HS-27A (cell line): ENCODE data around the gene WDR5B.
"Not testable (repeated sequence)": the region's sequence is repeated elsewhere in the genome, so short reads cannot be mapped to it uniquely, and the experiment has no call there.

Experiments
- DNase-seq: peaks from one replicate; pipeline ENCODE4 v3.0.0-alpha.2; 2012; ENCODE audit warnings: low read depth, missing footprints

The WDR5B gene

DNA sequence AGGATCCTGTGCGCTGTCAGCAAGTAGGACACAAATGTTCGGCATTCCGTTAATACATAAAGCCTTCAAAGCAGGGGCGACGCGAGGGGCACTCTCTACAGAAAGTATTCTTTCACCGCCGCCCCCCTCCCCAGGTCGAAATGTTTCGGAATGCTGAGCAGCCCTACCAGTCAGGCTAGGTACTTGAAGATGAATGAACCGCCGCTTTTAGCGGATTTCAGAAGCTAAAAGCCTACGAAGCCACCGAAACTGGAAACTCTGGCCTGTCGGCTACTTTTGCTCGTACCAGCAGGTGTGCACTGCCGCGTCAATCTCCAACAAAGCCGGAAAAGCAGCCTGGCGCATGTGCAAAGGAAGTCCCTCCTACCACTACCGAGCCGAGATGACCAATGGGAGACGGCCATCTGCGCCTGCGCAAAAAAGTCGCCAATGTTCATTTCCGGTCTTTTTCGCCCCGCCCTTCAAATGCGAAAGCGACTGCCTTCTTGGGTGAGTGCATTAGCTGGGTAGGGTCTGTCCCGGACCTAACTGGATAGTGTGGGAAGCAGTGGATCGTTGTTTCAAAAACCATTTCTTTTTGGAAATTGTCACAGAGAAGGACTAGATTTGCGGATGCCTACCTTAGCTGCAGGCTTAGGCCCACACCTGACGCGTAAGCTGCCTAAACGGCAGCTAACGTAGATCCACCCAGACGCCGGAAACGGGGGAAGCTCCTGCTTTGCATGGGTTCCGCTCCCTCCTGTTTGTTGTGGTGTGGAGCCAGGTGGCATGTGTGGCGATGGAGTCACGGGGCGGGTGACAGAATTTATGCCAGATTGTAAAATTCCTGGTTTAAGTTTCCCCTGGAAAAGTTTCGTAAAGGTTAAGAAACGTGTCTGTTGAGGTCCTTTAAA is at the start of gene WDR5B:
Gene WDR5B, minus strand, starts transcription at position 301 of the 893 bp plus-strand sequence. CDS start 534 bp downstream, outside the sequence.
- DNase-seq: peak; percentile 93

DNA sequence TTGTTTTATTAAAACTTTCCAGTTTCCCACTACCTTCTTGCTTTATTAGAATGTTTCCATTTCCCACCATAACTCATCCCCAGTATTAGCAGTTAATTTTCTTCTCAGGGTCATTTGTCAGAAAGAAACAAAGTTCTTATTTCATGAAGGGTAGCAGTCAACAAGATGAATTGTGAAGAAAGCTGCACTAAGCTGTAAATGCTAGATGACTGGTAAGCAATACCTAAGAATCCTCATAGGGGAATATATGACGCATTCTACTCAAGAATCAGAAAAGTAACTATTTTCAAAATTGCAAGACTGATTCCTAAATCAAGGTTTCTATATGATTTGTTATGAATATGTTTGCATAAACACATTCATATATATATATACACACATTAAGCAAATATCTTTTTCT is 48.8 kb upstream of the WDR5B start:
- DNase-seq: no peak

DNA sequence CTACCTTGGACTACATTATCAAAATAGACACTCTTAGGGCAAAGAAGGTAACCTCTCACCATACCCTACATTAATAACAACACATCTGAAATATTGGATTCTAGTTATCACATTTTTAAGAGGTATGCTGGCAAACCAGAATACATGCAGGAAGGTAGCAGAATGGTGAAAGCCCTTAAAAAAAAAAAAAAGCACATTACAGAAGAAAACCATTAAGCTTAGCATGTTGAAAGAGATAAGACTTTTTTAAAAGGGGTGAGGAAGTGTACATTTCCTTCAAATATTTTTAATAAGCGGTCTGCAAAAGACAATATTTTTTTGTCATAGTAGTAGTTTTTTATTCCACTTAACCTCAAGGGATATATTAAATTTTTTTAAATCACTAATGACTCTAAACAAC is 46.5 kb upstream of the WDR5B start:
- no peak for DNase-seq

DNA sequence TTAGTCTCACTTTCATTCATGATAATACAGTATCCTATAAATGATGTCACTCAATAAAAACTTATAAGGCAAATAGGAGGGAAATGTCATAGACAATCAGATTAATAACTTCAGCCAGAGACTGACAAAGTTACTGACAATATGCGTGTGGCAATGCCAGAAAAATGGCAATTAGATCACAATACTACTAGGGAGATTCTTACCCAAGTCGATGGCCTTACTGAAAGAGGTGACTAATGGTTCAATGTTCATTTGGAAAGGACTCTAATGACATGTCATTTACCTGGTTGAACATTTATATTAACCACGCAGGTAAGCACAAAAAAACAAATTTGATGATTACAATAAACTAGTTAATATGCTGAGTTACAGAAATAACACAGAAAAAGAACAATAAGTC is 45.9 kb upstream of the WDR5B start:
- DNase-seq: no peak

DNA sequence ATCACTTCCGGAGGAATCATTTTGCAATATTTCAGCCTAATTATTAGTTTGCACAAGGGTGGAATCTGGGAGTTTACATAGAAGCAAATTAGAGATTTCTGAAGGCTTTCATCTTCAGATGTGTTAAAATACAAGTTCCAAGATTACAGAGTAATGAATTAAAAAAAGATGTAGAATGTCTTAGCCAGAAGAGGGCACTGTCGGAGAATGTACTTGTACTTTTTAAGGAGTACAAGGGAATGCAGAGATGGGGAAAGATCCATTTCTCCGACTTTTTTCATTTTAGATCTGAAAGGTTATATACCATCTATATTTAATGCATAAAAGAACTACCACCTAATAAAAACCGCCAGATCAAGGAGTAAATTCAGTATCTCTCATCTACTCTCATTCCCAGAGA is 43.1 kb upstream of the WDR5B start:
- no peak for DNase-seq

DNA sequence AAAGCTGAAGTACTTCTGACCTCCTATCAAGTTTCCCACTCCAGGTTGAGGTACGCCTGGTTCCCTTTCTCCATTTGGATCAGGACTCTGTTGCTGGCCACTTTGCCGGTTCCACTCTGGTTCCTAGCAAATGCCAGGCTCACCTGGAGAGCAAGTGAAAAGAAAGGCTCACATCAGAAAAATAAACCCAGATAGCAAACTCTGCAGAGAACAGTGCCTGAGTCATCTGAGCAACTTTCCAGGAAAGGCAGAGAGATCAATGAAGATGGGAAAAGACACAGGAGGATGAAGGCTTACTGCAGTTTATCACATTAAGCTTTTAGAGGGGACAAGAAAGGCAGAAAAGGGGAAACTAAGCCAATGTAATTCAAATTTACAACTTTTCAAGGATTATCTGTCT is 41.8 kb upstream of the WDR5B start:
- DNase-seq: no peak

DNA sequence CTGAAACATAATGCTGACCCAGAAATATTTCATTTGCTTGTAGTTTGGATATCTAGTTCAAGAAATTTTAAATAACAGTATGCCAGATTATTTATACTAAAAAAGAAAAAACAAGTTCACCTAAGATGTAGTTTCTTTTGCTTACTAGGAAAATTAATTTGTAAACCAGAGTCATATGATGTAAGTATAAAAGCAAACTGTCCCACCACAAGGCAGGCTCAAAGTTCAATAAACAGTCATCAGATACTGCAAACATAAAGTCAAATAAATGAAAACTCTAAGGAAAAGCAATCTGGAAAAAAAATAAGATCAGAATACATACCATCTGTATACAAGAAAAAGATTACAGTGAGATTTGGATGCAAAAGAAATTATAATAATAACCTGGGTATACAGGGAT is 40.2 kb upstream of the WDR5B start:
- no peak for DNase-seq

DNA sequence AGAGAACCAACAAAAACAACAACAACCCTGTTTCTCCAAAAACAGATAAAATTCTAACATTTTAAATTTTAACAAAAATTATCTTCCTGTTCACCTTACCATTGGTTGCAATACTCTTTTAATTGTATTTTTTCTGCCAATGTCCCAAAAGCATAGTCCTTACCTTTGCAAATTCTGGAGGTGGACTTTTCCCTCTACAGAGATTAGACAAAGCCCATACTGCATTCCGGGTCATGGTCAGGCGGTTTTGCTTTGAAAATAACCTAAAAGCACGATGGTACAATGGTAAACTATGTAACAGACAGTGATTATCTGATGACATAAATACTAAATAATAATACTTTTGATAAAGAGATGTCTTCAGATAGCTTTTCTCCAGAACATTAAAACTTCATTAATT is 35.5 kb upstream of the WDR5B start:
- DNase-seq: no peak

DNA sequence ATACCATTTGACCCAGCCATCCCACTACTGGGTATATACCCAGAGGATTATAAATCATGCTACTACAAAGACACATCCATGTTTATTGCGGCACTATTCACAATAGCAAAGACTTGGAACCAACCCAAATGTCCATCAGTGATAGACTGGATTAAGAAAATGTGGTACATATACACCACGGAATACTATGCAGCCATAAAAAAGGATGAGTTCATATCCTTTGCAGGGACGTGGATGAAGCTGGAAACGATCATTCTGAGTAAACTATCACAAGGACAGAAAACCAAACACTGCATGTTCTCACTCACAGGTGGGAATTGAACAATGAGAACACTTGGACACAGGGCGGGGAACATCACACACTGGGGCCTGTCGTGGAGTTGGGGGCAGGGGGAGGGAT is 32.4 kb upstream of the WDR5B start:
- not testable (repeated sequence) for DNase-seq

DNA sequence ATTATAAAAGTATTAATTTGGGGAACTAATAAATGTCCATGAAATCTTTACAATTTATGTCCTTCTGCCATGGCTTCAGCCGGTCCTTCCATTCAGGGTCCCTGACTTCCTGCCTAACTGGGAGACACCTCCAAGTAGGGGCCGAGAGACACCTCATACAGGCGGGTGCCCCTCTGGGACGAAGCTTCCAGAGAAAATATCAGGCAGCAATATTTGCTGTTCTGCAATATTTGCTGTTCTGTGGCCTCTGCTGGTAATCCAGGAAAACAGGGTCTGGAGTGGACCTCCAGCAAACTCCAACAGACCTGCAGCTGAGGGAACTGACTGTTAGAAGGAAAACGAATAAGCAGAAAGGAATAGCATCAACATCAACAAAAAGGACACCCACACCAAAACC is 28.6 kb upstream of the WDR5B start:
- DNase-seq: not testable (repeated sequence)

DNA sequence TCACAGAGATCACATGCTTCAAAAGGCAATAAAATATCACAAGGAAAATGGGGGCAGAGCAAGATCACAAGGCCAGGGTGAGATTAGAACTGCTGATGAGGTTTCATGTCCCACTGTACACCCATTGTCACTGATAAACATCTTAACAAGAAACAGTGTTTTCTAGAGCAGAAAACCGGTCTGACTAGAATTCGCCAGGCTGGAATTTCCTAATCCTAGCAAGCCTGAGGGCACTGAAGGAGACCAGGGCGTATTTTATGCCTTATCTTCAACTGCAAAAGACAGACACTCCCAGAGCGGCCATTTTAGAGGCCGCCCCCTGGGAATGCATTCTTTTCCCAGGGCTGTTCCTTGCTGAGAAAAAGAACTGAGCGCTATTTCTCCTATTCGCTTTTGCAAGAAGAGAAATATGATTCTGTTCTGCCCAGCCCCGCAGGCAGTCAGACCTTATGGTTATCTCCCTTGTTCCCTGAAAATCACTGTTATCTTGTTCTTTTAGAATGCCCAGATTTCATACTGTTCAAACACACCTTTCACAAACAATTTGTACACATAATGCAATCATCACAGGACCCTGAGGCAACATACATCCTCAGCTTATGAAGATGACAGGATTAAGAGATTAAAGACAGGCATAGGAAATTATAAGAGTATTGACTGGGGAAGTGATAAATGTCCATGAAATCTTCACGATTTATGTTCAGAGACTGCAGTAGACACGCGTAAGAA is 28.1 kb upstream of the WDR5B start:
- not testable (repeated sequence) for DNase-seq

DNA sequence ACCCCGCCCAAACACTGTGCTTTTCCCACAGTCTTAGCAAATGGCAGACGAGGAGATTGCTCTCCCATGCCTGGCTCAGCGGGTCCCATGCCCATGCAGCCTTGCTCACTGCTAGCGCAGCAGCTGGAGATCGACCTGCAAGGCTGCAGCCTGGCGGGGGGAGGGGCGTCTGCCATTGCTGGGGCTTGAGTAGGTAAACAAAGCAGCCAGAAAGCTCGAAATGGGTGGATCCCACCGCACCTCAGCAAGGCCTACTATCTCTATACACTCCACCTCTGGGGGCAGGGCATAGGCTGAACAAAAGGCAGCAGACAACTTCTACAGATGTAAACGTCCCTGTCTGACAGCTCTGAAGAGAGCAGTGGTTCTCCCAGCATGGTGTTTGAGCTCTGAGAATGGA is 27.2 kb upstream of the WDR5B start:
- no peak for DNase-seq

DNA sequence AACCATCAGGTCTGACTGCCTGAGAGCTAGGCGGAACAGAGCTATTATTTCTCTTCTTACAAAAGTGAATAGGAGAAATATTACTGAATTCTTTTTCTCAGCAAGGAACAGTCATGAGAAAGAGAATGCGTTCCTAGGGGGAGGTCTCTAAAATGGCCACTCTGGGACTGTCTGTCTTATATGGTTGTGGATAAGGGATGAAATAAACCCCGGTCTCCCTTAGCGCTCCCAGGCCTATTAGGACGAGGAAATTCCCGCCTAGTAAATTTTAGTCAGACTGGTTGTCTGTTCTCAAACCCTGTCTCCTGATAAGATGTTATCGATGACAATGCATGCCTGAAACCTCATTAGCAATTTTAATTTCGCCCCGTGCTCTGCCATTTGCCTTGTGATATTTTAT is 20.1 kb upstream of the WDR5B start:
- DNase-seq: no peak

DNA sequence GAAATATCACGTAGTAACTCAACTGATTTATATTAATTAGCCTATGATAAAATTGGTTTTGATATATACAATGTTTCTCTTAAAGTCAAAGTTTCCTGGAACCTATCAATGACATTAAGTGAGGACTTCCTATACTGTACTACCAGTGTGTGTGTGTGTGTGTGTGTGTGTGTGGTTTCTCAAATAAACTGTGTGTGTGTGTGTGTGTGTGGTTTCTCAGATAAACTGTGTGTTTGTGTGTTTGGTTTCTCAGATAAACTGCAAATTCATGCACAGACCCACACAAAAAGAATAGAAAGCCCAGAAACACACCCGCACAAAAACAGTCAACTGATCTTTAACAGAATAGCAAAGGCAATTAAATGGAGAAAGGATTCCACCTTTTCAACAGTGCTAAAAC is 14.5 kb upstream of the WDR5B start:
- no peak for DNase-seq

DNA sequence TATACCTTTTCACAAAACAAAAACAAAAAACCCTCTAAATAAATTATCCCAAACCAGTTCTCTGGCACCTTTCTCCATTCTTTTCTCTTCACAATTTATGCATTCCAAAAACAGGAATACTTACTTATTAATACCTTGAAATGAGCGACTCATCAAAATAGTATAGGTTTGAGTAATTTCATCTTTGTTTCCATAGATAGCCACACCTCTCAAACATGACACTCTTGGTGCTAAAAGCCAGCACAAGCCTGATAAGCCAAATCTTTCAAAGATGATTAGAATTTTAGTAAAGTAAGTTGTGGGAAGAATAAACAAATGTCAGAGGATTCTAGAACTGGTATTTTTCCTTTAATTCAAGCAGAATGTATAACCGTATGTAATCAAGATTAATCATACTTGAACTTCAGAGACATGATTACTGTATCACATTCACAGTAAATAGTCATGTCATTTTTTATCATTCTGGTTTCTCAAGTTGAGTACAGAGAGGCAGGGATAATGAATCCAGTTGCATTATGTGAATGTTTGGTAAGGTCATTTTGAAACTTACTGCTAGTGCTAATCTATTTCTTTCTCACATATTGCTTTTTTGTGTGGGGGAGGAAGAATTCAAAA is 12.1 kb upstream of the WDR5B start:
- DNase-seq: no peak

DNA sequence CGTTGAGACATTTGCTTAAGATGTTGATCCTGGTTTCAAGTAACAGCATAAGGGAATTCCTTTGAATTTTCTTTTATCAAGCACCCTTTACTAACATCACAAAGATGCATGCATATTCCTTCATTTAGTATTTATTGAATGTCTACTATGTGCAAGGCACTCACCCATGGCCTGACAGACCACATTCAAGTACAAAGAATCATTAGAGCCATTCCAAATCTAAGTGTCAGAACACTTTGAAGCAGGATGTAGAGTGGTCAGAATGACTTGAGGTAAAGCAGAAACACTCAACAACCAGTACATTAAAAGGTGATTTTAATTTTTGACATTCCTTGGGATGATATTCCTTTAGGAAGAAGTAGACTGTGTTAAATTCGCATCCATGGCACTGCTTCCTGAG is 6.0 kb upstream of the WDR5B start:
- DNase-seq: no peak

DNA sequence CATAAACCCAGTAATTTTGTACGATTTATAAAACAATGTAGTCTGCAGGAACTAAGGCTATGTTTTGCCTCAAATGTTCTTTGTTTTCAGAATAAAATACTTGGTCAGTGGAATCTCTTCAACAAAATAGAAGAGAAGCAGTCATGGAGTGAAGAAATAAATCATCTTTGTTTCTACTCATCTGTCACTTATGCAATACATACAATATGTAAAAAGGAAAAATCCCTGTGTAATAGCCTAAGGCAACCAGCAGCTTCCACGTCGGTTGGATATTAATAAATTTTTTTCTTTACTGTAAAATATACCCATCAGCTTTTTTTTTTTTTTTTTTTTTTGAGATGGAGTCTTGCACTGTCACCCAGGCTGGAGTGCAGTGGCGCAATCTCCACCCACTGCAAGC is 5.2 kb upstream of the WDR5B start:
- no peak for DNase-seq

DNA sequence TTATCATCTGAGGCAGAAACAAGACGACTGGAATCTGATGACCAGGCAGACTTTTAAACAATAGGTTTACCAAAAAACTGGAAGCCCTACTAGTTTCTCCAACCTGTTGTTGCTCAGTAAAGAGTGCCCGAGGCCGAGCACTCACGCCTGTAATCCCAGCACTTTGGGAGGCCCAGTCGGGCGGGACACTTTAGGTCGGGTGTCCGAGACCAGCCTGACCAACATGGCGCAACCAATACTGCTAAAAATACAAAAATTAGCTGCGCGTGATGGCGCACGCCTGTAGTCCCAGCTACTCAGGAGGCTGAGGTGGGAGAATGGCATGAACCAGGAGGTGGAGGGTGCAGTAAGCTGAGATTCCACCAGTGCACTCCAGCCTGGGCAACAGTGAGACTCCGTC is 1.1 kb upstream of the WDR5B start:
- DNase-seq: no peak

DNA sequence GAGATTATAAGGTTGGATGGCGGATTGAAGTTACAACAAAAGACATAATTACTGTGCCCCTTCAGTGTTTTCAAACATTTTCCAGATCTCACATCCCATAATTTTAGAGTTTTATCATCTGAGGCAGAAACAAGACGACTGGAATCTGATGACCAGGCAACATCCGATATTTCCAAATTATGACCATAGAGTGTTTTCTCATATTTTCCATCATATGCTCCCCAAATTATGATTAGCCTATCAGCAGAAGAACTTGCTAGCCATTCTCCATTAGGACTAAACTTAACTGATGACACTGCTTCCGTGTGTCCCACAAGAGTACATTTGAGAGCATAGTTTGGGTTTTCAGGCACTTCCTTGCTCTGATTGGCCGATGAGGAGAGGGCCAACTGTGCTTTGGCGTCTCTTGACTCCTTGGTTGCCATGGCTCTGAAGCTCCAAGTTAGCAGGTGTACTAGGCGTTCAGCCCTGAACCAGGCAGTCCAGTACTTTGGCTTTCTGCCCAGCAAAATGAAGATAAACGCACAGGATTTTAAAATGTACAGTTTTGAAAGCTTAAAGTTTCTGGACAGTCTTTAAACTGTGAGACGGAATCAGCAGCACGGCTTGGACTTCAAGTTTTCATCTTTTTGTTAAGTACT is 638 bp downstream of the WDR5B start:
- DNase-seq: peak; percentile 19

DNA sequence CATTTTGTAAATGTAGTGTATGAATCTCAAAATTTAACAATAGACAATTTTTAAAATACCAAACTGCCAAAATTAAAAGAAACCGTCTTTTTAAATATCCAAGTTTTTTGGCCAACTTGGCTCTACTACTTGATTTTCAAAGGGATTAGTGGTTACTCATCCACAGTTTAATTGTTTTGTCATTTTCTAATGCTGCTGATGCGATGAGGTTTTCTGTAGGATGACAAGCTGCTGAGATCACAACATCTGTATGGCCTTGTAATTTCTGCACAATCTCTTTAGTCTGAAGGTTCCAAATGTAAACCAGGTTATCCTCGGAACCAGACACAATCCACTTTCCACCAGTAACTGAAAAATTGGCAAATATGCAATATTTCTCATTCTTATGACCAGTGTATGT is 1.5 kb downstream of the WDR5B start:
- no peak for DNase-seq

DNA sequence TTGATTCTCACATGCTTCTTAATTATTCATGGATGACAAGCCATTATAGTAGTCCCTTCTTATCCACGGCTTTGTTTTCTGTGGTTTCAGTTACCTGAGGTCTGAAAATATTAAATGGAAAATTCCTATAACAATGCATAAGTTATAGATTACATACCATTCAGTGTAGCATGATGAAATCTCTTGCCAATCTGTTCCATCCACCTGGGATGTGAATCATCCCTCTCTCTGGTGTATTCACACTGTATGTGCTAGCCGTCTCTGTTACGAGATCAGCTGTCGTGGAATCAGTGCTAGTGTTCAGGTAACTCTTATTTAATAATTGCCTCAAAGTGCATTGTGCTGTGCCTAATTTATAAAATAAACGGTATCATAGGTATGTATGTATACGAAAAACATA is 5.2 kb downstream of the WDR5B start:
- no peak for DNase-seq

DNA sequence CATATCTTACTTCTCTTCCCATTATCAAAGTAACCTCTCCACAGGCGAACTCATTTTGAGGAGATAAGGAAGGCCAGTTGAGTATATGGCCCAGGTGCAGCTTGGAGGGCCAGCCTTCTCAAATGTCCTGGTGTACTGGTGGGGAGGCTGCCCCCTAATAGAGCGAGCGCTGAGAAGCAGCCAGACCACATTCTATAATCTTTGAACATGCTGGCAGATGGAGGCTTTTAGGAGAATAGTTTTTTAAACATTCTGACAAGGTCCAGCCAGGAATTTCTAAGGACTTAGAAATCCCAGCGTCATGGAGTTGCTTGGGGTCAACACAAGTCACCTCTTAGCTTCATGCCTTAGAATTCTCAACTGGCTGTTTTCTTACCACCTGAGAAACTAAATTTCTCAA is 5.8 kb downstream of the WDR5B start:
- no peak for DNase-seq

DNA sequence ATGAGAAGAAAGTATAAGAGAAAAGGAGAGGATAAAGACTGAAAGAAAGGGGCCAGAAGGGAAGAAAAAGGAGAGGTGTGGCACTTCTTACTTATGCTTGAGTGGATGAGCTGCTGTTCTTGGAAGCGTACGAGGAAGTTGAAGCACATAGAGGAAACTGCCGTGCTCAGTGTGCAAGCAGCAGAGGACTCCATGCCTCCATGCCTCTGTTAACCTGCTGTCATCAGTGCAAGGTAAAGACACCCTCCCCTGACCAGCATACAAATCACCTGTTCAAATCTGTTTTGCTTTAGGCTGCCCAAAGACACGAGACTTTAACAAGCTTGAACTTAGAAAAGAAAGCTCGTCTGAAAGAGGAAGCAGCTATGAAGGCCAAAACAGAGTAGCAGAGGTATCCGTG is 6.4 kb downstream of the WDR5B start:
- DNase-seq: no peak
